ENCODE results near the gene ABCC11. TPM values are rescaled to one million over a fixed set of nuclear protein-coding genes. Genes with fewer than 3 reads are reported as not detected.
A peak's percentile ranks its signal among the peaks of the same experiment; 100 is the strongest.

ABCC11 gene
- total and polyA plus RNA-seq, 2 of the 13 experiments (the other 11 are each of a cell fraction or from before 2014, with no cell fraction given): 1.0 to 1.4 TPM

DNA sequence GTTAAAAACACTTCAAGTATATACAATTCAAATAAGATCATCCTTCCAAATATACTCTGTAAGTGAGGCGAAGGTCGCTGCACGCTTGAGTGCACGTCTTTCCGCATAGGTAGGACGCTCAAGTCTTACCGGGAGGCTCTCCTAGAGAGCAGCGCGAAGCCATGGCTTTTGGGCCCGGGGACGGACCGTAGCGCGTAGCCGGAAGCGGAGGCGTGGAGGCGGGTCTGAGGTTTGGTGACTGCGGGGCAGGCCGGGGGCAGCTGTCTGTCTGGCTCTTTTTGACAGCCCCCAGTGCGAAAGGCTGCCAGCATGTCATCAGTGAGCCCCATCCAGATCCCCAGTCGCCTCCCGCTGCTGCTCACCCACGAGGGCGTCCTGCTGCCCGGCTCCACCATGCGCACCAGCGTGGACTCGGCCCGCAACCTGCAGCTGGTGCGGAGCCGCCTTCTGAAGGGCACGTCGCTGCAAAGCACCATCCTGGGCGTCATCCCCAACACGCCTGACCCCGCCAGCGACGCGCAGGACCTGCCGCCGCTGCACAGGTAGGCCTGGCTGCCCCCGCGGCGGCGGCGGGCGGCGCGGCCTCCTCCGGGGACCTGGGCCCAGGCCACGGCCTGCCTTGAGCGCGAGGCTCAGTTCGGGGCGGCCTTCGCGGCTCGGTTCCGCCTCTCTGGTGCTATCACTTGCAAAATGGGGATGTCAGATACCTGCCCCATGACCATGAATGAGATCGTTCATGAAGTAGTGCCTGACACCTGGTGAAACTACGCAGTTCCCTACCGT, 3.1 kb downstream of the ABCC11 start, which contains the start of gene LONP2 (continued):
- no peak for TF ChIP-seq ZNF260 (CRISPR knock-in tag; IDR thresholded peaks at IDR 0.05; ENCODE audit: borderline replicate concordance, low read depth)
- TF ChIP-seq, protein P1, sequence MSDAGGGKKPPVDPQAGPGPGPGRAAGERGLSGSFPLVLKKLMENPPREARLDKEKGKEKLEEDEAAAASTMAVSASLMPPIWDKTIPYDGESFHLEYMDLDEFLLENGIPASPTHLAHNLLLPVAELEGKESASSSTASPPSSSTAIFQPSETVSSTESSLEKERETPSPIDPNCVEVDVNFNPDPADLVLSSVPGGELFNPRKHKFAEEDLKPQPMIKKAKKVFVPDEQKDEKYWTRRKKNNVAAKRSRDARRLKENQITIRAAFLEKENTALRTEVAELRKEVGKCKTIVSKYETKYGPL (CRISPR knock-in tag; IDR thresholded peaks at IDR 0.05): peak; percentile 34; the same call in 1 of the 2 replicates
- TF ChIP-seq, protein P2, sequence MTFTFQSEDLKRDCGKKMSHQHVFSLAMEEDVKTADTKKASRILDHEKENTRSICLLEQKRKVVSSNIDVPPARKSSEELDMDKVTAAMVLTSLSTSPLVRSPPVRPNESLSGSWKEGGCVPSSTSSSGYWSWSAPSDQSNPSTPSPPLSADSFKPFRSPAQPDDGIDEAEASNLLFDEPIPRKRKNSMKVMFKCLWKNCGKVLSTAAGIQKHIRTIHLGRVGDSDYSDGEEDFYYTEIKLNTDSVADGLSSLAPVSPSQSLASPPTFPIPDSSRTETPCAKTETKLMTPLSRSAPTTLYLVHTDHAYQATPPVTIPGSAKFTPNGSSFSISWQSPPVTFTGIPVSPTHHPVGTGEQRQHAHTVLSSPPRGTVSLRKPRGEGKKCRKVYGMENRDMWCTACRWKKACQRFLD (CRISPR knock-in tag; IDR thresholded peaks at IDR 0.05; ENCODE audit: borderline replicate concordance): peak; percentile 74
- TF ChIP-seq ZNF225 (CRISPR knock-in tag; IDR thresholded peaks at IDR 0.05): peak; percentile 97; the same call in 1 of the 2 replicates
- TF ChIP-seq HOXA3 (CRISPR knock-in tag; IDR thresholded peaks at IDR 0.05): peak; percentile 97
- TF ChIP-seq, protein P3, sequence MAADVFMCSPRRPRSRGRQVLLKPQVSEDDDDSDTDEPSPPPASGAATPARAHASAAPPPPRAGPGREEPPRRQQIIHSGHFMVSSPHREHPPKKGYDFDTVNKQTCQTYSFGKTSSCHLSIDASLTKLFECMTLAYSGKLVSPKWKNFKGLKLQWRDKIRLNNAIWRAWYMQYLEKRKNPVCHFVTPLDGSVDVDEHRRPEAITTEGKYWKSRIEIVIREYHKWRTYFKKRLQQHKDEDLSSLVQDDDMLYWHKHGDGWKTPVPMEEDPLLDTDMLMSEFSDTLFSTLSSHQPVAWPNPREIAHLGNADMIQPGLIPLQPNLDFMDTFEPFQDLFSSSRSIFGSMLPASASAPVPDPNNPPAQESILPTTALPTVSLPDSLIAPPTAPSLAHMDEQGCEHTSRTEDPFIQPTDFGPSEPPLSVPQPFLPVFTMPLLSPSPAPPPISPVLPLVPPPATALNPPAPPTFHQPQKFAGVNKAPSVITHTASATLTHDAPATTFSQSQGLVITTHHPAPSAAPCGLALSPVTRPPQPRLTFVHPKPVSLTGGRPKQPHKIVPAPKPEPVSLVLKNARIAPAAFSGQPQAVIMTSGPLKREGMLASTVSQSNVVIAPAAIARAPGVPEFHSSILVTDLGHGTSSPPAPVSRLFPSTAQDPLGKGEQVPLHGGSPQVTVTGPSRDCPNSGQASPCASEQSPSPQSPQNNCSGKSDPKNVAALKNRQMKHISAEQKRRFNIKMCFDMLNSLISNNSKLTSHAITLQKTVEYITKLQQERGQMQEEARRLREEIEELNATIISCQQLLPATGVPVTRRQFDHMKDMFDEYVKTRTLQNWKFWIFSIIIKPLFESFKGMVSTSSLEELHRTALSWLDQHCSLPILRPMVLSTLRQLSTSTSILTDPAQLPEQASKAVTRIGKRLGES (CRISPR knock-in tag; IDR thresholded peaks at IDR 0.05; ENCODE audit: borderline replicate concordance): 0 out of 2 replicates have a peak, but pooled peaks have one; percentile 48
- TF ChIP-seq NFRKB (IDR thresholded peaks at IDR 0.05): no peak
- TF ChIP-seq, protein P4, sequence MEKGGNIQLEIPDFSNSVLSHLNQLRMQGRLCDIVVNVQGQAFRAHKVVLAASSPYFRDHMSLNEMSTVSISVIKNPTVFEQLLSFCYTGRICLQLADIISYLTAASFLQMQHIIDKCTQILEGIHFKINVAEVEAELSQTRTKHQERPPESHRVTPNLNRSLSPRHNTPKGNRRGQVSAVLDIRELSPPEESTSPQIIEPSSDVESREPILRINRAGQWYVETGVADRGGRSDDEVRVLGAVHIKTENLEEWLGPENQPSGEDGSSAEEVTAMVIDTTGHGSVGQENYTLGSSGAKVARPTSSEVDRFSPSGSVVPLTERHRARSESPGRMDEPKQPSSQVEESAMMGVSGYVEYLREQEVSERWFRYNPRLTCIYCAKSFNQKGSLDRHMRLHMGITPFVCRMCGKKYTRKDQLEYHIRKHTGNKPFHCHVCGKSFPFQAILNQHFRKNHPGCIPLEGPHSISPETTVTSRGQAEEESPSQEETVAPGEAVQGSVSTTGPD (CRISPR knock-in tag; IDR thresholded peaks at IDR 0.05): no peak
- peak; percentile 99 for TF ChIP-seq CHCHD3 (CRISPR knock-in tag; IDR thresholded peaks at IDR 0.05)
- TF ChIP-seq, protein P5, sequence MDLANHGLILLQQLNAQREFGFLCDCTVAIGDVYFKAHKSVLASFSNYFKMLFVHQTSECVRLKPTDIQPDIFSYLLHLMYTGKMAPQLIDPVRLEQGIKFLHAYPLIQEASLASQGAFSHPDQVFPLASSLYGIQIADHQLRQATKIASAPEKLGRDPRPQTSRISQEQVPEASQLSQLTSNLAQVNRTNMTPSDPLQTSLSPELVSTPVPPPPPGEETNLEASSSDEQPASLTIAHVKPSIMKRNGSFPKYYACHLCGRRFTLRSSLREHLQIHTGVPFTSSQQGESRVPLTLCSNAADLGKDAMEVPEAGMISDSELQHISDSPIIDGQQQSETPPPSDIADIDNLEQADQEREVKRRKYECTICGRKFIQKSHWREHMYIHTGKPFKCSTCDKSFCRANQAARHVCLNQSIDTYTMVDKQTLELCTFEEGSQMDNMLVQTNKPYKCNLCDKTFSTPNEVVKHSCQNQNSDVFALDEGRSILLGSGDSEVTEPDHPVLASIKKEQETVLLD (CRISPR knock-in tag; IDR thresholded peaks at IDR 0.05; ENCODE audit: low read depth): peak; percentile 83; the same call in 1 of the 2 replicates
- TF ChIP-seq ZSCAN12 (CRISPR knock-in tag; IDR thresholded peaks at IDR 0.05): peak; percentile 42; the same call in 1 of the 2 replicates
- TF ChIP-seq MXI1 (IDR thresholded peaks at IDR 0.05; ENCODE audit: borderline replicate concordance, low read depth, low read length): peak; percentile 94
- TF ChIP-seq, protein P6, sequence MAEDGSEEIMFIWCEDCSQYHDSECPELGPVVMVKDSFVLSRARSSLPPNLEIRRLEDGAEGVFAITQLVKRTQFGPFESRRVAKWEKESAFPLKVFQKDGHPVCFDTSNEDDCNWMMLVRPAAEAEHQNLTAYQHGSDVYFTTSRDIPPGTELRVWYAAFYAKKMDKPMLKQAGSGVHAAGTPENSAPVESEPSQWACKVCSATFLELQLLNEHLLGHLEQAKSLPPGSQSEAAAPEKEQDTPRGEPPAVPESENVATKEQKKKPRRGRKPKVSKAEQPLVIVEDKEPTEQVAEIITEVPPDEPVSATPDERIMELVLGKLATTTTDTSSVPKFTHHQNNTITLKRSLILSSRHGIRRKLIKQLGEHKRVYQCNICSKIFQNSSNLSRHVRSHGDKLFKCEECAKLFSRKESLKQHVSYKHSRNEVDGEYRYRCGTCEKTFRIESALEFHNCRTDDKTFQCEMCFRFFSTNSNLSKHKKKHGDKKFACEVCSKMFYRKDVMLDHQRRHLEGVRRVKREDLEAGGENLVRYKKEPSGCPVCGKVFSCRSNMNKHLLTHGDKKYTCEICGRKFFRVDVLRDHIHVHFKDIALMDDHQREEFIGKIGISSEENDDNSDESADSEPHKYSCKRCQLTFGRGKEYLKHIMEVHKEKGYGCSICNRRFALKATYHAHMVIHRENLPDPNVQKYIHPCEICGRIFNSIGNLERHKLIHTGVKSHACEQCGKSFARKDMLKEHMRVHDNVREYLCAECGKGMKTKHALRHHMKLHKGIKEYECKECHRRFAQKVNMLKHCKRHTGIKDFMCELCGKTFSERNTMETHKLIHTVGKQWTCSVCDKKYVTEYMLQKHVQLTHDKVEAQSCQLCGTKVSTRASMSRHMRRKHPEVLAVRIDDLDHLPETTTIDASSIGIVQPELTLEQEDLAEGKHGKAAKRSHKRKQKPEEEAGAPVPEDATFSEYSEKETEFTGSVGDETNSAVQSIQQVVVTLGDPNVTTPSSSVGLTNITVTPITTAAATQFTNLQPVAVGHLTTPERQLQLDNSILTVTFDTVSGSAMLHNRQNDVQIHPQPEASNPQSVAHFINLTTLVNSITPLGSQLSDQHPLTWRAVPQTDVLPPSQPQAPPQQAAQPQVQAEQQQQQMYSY (CRISPR knock-in tag; IDR thresholded peaks at IDR 0.05): peak; percentile 23; the same call in 1 of the 2 replicates
- no peak; the same call in 1 of the 2 replicates for TF ChIP-seq ZNF589 (CRISPR knock-in tag; conservative IDR thresholded peaks at IDR 0.05)
- peak; percentile 28; the same call in 1 of the 2 replicates for TF ChIP-seq SP140L (CRISPR knock-in tag; IDR thresholded peaks at IDR 0.05; ENCODE audit: borderline replicate concordance)

Data from HepG2 (cell line).